HT1080 (cell line): ENCODE measurements around the gene DR1. TPM values are rescaled to one million over a fixed set of nuclear protein-coding genes. Genes with fewer than 3 reads are reported as not detected.
"Not testable (repeated sequence)": the region's sequence is repeated elsewhere in the genome, so short reads cannot be mapped to it uniquely, and the experiment has no call there.

Source experiments
- DNase-seq: peaks from one replicate; pipeline ENCODE4 v3.0.0-alpha.2; 2015; ENCODE audit warnings: low read depth
- total RNA-seq: library from RNA; depleted of rRNA; stranded (reverse); fragments of >200 nt; shearing (Covaris generic); gene quantifications from 2 replicates; pipeline ENCODE4 v1.2.3, GENCODE V29; 2014

The DR1 gene
- total RNA-seq, 1 experiment from 2014 or later: 97.3 TPM

DNA sequence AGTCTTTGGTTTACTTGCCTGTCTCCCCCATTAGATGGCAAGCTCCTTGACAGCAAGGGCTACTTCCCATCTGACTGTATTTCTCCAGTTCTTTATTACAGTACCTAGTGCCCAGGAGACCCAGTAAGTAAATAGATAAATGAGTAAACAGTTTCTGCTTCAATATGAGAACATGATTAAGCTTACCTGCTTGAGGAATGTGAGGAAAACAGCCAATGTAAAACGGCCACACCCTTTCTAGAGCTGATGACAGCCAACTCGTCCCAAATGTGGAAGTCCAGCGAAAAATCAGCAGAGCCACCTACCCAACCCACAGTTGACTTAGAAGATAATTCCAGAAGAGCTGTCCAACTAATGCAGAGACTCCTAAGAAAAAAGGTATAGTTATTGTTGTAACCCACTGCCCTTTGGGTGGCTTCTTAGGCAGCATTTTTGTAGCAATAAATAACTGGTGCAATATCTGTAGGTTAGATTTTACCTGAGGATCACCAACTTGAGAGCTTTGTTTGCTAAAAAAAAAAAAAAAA lies 6.5 kb upstream of the DR1 start:
- DNase-seq: no peak

- DNase-seq: no peak
These were observed 5.6 kb upstream of the DR1 start for GRCh38 chr1:93340090-93340489.

DNA sequence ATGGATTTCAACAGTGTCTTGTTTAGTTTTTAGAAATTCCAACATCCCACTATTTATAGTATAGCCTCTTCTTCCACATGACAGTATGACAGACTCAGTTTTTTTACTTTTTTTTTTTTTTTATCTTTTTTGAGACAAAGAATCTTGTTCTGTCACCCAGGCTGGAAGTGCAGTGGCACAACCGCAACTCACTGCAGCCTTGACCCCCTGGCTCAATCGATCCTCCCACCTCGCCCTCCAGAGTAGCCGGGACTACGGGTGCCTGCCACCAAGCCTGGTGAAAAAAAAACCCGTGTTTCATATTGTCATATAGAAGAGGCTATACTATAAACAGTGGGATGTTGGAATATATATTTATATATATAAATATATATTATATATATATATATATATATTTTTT lies 1.2 kb upstream of the DR1 start:
- DNase-seq: no peak

- DNase-seq: peak; percentile 31
These were observed 648 bp upstream of the DR1 start for GRCh38 chr1:93344886-93345632.

- peak; percentile 33 for DNase-seq
These were observed 800 bp downstream of the DR1 start for GRCh38 chr1:93346421-93346993.

GRCh38 chr1:93347334-93347899 lies 1.7 kb downstream of the DR1 start:
- no peak for DNase-seq

DNA sequence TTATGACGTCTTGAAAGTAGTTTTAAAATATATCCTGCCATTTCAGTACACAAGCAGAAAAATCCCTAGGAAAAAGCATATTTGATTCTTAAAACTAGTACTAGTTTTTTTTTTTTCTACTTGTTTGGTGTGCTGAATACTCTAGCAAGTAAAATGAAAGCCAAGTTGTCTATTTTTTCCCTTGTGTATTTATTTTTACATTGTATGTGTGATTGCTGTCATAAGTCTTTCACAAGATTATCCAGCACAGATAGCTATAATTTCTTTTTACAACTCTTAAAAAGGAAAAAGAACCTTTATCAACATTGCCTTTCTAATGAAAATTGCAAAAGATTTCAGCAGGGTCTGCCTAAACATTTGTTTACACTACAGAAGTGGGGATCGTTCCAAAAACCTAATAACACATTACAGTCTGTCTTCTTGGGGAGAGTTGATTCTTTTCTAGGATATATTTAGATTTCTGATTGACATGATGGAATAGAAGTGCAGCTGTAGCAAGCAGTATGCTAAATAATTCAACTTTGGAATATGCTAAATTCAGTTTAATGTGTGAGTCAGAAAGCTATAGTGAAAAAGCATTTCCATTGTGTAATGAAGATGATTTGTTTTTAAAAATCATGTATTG lies 2.5 kb downstream of the DR1 start:
- DNase-seq: no peak

DNA sequence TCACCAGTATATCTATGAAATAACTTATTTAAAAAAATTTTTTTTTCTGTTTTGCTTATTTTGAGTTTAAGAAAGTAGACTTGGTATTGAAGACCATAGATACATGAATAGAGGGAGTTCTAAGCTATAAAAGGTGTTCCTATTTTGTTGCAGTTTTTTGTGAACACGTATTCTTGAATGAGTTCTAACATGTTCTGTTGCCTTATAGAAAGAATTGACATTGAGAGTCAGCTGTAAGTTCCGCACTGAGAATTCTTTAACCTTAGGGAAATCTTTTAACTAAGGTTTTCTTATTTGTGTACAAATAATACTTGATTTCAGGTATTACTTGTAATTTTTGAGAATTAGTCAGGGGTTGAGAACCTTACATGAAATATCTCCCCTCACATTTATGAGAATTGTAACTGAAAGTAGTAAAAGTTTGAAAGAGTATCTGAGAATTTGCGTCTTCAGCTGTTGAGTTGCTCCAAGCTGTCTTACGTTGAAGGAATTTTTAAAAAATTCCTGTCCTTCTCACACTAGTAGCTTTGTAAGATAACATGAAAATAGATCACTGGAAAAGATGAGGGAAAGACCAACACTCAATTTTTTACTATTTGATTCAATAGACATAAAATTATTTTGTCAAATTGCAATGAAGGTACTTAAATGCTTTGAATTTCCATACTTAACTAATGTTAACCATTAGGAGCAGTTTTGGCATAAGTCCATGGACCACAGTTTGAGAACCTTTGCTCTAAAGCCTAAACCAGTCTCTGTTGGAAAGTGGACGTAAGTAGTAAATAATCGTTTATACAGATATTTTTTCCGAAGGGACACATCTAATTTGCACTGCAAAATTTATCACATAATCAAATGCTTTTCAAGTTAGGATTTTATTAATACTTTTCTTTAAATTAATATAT lies 3.8 kb downstream of the DR1 start:
- DNase-seq: no peak

- DNase-seq: no peak
These were observed 4.6 kb downstream of the DR1 start for GRCh38 chr1:93350322-93350721.

DNA sequence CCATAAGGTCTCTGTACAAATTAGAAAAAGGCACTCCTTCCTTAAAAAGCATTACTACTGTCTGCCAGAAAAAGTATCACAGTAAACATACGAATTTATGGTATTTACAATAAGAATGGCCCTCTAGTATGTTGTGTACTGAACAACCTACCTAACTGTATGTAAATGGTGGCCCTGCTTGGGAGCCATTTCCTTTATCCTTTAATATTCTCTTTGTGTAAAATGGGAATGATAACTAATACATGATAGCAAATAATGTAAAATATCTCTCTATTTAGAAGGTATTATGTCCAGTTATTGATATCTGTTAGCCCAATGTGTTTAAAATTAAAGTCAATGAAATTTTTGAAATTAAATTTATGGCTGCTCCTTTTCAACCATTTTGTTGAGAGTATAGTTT lies 5.2 kb downstream of the DR1 start:
- no peak for DNase-seq

DNA sequence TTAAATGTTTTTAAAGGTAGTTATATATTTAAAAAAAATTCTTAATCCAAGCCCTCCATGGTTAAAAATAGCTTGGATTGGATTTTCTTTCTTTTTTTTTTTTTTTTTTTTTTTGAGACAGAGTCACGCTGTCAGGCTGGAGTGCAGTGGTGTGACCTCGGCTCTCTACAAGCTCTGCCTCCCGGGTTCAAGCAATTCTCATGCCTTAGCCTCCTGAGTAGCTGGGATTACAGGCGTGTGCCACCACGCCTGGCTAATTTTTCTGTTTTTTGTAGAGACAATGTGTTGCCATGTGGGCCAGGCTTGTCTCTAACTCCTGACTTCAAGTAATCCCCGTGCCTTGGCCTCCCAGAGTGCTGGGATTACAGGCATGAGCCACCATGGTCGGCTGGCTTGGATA lies 5.6 kb downstream of the DR1 start:
- DNase-seq: not testable (repeated sequence)

DNA sequence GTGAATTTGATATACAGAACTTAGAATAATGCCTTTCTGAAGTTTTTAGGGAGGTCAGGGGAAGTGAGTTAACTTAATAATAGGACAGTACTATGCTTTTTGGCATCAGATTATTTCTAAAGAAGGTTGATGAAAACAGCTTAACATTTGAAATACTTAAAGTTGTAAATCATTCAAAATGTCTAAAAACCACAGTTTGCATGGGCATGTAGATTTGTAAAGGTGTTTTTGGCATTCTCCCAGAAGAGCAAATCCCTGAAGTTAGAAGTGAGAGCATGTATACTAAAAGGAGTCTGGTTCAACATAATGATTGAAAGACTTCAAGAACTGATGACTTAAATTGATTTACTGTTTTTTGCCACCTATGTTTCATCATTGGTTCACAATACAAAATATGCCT lies 6.7 kb downstream of the DR1 start:
- no peak for DNase-seq

GRCh38 chr1:93353286-93353685 lies 7.6 kb downstream of the DR1 start:
- no peak for DNase-seq

- no peak for DNase-seq
These were observed 9.0 kb downstream of the DR1 start for GRCh38 chr1:93354749-93355148.

DNA sequence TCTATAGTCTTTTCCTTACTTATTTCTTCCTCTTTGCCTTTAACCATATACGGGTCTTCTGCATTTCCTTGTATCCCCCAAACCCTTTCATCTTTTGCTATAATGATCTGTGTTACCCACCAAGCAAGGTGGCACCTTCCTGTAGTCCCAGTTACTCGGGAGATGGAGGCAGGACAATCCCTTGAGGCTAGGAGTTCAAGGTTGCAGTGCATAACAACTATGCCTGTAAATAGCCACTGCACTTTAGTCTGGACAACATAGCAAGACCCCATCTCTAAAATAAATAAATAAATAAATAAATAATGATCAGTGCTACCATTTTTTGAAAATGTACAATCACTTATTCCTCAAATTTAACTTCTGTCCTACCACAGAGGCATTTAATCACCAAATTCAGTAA lies 11.5 kb downstream of the DR1 start:
- no peak for DNase-seq

DNA sequence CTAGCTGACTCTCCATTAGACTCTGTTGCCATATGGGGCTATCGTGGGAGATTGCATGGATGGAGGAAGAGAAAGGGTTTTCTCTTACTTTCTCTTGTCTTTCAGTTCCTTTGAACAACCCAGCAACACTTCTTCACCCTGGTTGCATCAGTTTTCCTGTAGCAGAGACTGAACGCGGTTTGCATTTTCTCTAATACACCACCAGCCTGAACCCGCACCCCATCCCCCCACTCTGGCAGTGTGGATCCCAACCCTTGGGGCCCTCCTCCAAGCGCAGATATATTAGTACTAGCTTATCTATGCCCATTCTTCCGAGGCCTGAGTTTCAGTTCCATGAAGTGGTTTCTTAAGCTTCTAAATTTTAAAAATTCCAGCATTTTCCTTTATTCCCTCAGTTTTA lies 12.6 kb downstream of the DR1 start:
- no peak for DNase-seq

GRCh38 chr1:93360111-93360510 lies 14.4 kb downstream of the DR1 start:
- no peak for DNase-seq

GRCh38 chr1:93362237-93362636 lies 16.5 kb downstream of the DR1 start:
- no peak for DNase-seq

DNA sequence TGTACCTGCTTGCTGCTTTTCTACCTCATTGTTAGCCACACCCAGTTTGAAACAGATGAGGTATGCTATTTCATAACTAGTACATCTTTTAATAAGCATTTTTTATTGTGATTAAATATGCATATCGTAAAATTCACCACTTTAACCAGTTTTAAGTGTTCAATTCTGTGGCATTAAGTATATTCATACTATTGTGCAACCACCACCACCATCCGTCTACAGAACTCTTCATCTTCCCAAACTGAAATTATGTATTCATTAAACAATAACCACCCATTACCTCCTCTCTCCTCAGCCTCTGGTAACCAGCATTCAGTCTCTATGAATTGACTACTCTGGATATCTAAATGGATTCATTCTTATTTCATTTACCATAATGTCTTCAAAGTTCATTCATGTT lies 20.1 kb downstream of the DR1 start:
- no peak for DNase-seq

GRCh38 chr1:93369734-93370133 lies 24.0 kb downstream of the DR1 start:
- no peak for DNase-seq
